ENCODE results near the gene OXNAD1.
"Not testable (repeated sequence)": the region's sequence is repeated elsewhere in the genome, so short reads cannot be mapped to it uniquely, and the experiment has no call there.

- not testable (repeated sequence) for TF ChIP-seq POLR2A (IDR thresholded peaks at IDR 0.05; ENCODE audit: low read length); GATA1 (IDR thresholded peaks at IDR 0.05; ENCODE audit: low read depth, low read length)
Measured at GRCh38 chr3:16310486-16310885, 45.5 kb downstream of the OXNAD1 start.

Measured in erythroblast (primary cell).